Mesendoderm (in vitro differentiated cells): Measurements from ENCODE around the gene EFCAB11.

ENCODE experiments used
- DNase-seq: peaks from one replicate; pipeline ENCODE4 v3.0.0; 2013
- H2AK5ac ChIP-seq: 2 replicates; pipeline ENCODE4 v1.6.1; 2013; ENCODE audit warnings: low read length, inconsistent platforms
- H2BK120ac ChIP-seq: 2 replicates; pipeline ENCODE4 v1.6.1; 2013; ENCODE audit warnings: low read depth, mild to moderate bottlenecking, low read length, moderate library complexity, mixed read lengths
- H2BK15ac ChIP-seq: replicated peaks from 2 replicates; pipeline ENCODE4 v1.6.1; 2013; ENCODE audit warnings: low read depth, mild to moderate bottlenecking, moderate library complexity
- H2BK5ac ChIP-seq: 2 replicates; pipeline ENCODE4 v1.6.1; 2013; ENCODE audit warnings: low read length, inconsistent platforms
- H3K18ac ChIP-seq: 2 replicates; pipeline ENCODE4 v1.6.1; 2013; ENCODE audit warnings: mild to moderate bottlenecking, low read length, mixed read lengths
- H3K23ac ChIP-seq: one replicate; pipeline ENCODE4 v1.6.1; 2013; ENCODE audit warnings: low read length
- H3K27ac ChIP-seq: 2 replicates; pipeline ENCODE4 v1.5.1; 2013; ENCODE audit warnings: low read depth, mild to moderate bottlenecking, inconsistent platforms, low read length, moderate library complexity
- H3K27me3 ChIP-seq: 2 replicates; pipeline ENCODE4 v1.6.1; 2013; ENCODE audit warnings: low read length, control low read depth, mild to moderate bottlenecking, inconsistent platforms; ENCODE audit not compliant: insufficient read depth, poor library complexity
- H3K36me3 ChIP-seq: 2 replicates; pipeline ENCODE4 v1.6.1; 2013; ENCODE audit warnings: low read length, inconsistent platforms; ENCODE audit not compliant: control insufficient read depth, insufficient read depth
- H3K4ac ChIP-seq: one replicate; pipeline ENCODE4 v1.6.1; 2013; ENCODE audit warnings: low read depth, mild to moderate bottlenecking, low read length, moderate library complexity
- H3K4me1 ChIP-seq: 2 replicates; pipeline ENCODE4 v1.6.1; 2013; ENCODE audit warnings: low read depth, low read length, inconsistent platforms; ENCODE audit not compliant: control insufficient read depth
- H3K4me2 ChIP-seq: 2 replicates; pipeline ENCODE4 v1.6.1; 2013; ENCODE audit warnings: low read length
- H3K4me3 ChIP-seq: 2 replicates; pipeline ENCODE4 v1.5.1; 2013; ENCODE audit warnings: mild to moderate bottlenecking, low read length
- H3K56ac ChIP-seq: one replicate; pipeline ENCODE4 v1.6.1; 2013; ENCODE audit warnings: low read length
- H3K79me1 ChIP-seq: 2 replicates; pipeline ENCODE4 v1.6.1; 2013; ENCODE audit warnings: low read length, inconsistent platforms
- H3K79me2 ChIP-seq: 2 replicates; pipeline ENCODE4 v1.6.1; 2013; ENCODE audit warnings: mild to moderate bottlenecking, low read length; ENCODE audit not compliant: control insufficient read depth, insufficient read depth
- H3K9ac ChIP-seq: 2 replicates; pipeline ENCODE4 v1.6.1; 2013; ENCODE audit warnings: low read length, inconsistent platforms
- H4K5ac ChIP-seq: one replicate; pipeline ENCODE4 v1.6.1; 2013; ENCODE audit warnings: low read length
- H4K8ac ChIP-seq: one replicate; pipeline ENCODE4 v1.6.1; 2013; ENCODE audit warnings: low read depth, mild to moderate bottlenecking, control low read depth, low read length, moderate library complexity
- WGBS: extraction: QIAGEN DNeasy Blood & Tissue Kit; methylation state at CpG from one replicate; pipeline ENCODE4 v1.1.7; 2013; ENCODE audit warnings: low lambda C conversion rate, missing lambda C conversion rate; ENCODE audit not compliant: insufficient coverage; ENCODE audit errors: extremely low coverage; 5-methylcytosine and 5-hydroxymethylcytosine counted together

The EFCAB11 gene

GRCh38 chr14:89833661-89834060 lies 120.9 kb downstream of the EFCAB11 start:
- Histone ChIP-seq H3K23ac (no peak overlapping the region), H3K9ac (no peak overlapping the region), H4K8ac (no peak overlapping the region), H4K5ac (no peak overlapping the region), H3K79me1 (no peaks in the 10 kb centered on the region), H2BK15ac (no peak overlapping the region), H3K79me2 (no peaks in the 10 kb centered on the region), H3K4me1 (peaks cover 5% of the 10 kb centered on the region), H3K4ac (no peak overlapping the region), H3K36me3 (no peaks in the 10 kb centered on the region), H3K4me2 (no peak overlapping the region), H3K56ac (no peak overlapping the region), H2AK5ac (no peak overlapping the region), H3K27me3 (no peaks in the 10 kb centered on the region), H3K27ac (no peak overlapping the region), H2BK5ac (no peak overlapping the region), H2BK120ac (no peak overlapping the region), H3K18ac (no peak overlapping the region), H3K4me3 (no peak overlapping the region)
- no peak for DNase-seq

- no peak overlapping the region for H2BK15ac ChIP-seq
Measured at GRCh38 chr14:89833120-89833532, 121.4 kb downstream of the EFCAB11 start.

GRCh38 chr14:89828471-89829165 lies 125.9 kb downstream of the EFCAB11 start:
- no peak overlapping the region for H3K4ac ChIP-seq
- H2BK5ac ChIP-seq, result no peak overlapping the region
- DNase-seq, result no peak
- H3K27ac ChIP-seq, result no peak overlapping the region
- no peak overlapping the region for H3K9ac ChIP-seq
- H3K23ac ChIP-seq, result no peak overlapping the region
- no peak overlapping the region for H4K8ac ChIP-seq
- no peak overlapping the region for H2AK5ac ChIP-seq
- no peaks in the 10 kb centered on the region for H3K79me1 ChIP-seq
- no peaks in the 10 kb centered on the region for H3K27me3 ChIP-seq
- no peak overlapping the region for H3K4me2 ChIP-seq
- no peak overlapping the region for H3K56ac ChIP-seq
- no peaks in the 10 kb centered on the region for H3K36me3 ChIP-seq
- H2BK15ac ChIP-seq, result no peak overlapping the region
- H3K79me2 ChIP-seq, result no peaks in the 10 kb centered on the region
- no peak overlapping the region for H4K5ac ChIP-seq
- no peak overlapping the region for H3K4me3 ChIP-seq
- no peaks in the 10 kb centered on the region for H3K4me1 ChIP-seq
- H2BK120ac ChIP-seq, result no peak overlapping the region
- H3K18ac ChIP-seq, result no peak overlapping the region
- WGBS, result no CpG with 5 or more reads among the region's 5 CpGs

More at GRCh38 chr14:89833120-89833532, 121.4 kb downstream of the EFCAB11 start:
- Histone ChIP-seq H3K4me1 (peaks cover 5% of the 10 kb centered on the region), H2BK5ac (no peak overlapping the region), H3K4ac (no peak overlapping the region), H3K79me2 (no peaks in the 10 kb centered on the region), H3K9ac (no peak overlapping the region), H3K56ac (no peak overlapping the region), H2AK5ac (no peak overlapping the region), H3K27me3 (no peaks in the 10 kb centered on the region), H2BK120ac (no peak overlapping the region), H4K8ac (no peak overlapping the region), H4K5ac (no peak overlapping the region), H3K79me1 (no peaks in the 10 kb centered on the region), H3K27ac (no peak overlapping the region), H3K4me3 (no peak overlapping the region), H3K18ac (no peak overlapping the region), H3K23ac (no peak overlapping the region), H3K4me2 (no peak overlapping the region), H3K36me3 (no peaks in the 10 kb centered on the region)
- DNase-seq, result no peak
- no CpG with 5 or more reads among the region's 3 CpGs for WGBS

- H3K4me3 ChIP-seq, result no peak overlapping the region
- no peak overlapping the region for H3K9ac ChIP-seq
- no peak overlapping the region for H2AK5ac ChIP-seq
- no peak overlapping the region for H2BK15ac ChIP-seq
- no peak overlapping the region for H2BK5ac ChIP-seq
- no peak overlapping the region for H4K5ac ChIP-seq
- H3K79me2 ChIP-seq, result no peaks in the 10 kb centered on the region
- H3K36me3 ChIP-seq, result no peaks in the 10 kb centered on the region
- H3K4me1 ChIP-seq, result no peaks in the 10 kb centered on the region
- H3K27ac ChIP-seq, result no peak overlapping the region
- no peak overlapping the region for H3K4ac ChIP-seq
- no peak for DNase-seq
- no peaks in the 10 kb centered on the region for H3K79me1 ChIP-seq
- H3K4me2 ChIP-seq, result no peak overlapping the region
- H3K18ac ChIP-seq, result no peak overlapping the region
- H3K56ac ChIP-seq, result no peak overlapping the region
- no peaks in the 10 kb centered on the region for H3K27me3 ChIP-seq
- WGBS, result no CpG with 5 or more reads among the region's 7 CpGs
- no peak overlapping the region for H4K8ac ChIP-seq
- H3K23ac ChIP-seq, result no peak overlapping the region
- no peak overlapping the region for H2BK120ac ChIP-seq
Measured at GRCh38 chr14:89827265-89827664, 127.3 kb downstream of the EFCAB11 start.

DNA sequence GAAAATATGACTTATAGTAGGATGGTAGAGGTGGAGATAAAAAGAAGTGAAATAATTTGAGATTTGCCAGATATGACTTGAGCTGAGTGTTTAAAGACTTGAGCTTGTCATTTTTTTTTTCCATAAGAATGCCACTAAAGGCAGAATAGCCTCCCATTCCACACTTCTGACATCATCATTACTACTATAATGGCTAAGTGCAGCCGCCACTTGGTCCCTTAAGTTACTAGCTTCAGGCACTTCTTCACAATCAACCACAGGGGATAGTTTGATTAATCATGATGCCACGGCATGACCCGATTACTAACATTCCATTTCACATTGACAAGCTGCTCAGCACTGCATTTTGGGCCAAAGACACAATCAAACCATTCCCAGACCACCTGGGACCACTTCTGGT lies 127.9 kb downstream of the EFCAB11 start:
- H2BK5ac ChIP-seq, result no peak overlapping the region
- no peak overlapping the region for H2AK5ac ChIP-seq
- no peak overlapping the region for H3K56ac ChIP-seq
- H3K27ac ChIP-seq, result no peak overlapping the region
- no peaks in the 10 kb centered on the region for H3K36me3 ChIP-seq
- H2BK15ac ChIP-seq, result no peak overlapping the region
- no peak overlapping the region for H2BK120ac ChIP-seq
- no peak overlapping the region for H3K18ac ChIP-seq
- peak; percentile 64 for DNase-seq
- no CpG with 5 or more reads among the region's 3 CpGs for WGBS
- H3K79me1 ChIP-seq, result no peaks in the 10 kb centered on the region
- no peak overlapping the region for H3K4ac ChIP-seq
- no peaks in the 10 kb centered on the region for H3K79me2 ChIP-seq
- H3K4me3 ChIP-seq, result no peak overlapping the region
- no peak overlapping the region for H3K9ac ChIP-seq
- H3K4me2 ChIP-seq, result no peak overlapping the region
- no peak overlapping the region for H4K8ac ChIP-seq
- H3K23ac ChIP-seq, result no peak overlapping the region
- no peak overlapping the region for H4K5ac ChIP-seq
- H3K27me3 ChIP-seq, result no peaks in the 10 kb centered on the region
- no peaks in the 10 kb centered on the region for H3K4me1 ChIP-seq

- Histone ChIP-seq H3K36me3 (no peaks in the 10 kb centered on the region), H3K4me2 (no peak overlapping the region), H4K5ac (no peak overlapping the region), H3K56ac (no peak overlapping the region), H3K4me1 (no peaks in the 10 kb centered on the region), H3K79me2 (no peaks in the 10 kb centered on the region), H3K9ac (no peak overlapping the region), H3K27ac (no peak overlapping the region), H2BK5ac (no peak overlapping the region), H3K18ac (no peak overlapping the region), H2AK5ac (no peak overlapping the region), H3K79me1 (no peaks in the 10 kb centered on the region), H3K23ac (no peak overlapping the region), H2BK120ac (no peak overlapping the region), H3K4ac (no peak overlapping the region), H3K4me3 (no peak overlapping the region), H2BK15ac (no peak overlapping the region), H4K8ac (no peak overlapping the region), H3K27me3 (no peaks in the 10 kb centered on the region)
- no peak for DNase-seq
- no CpG with 5 or more reads among the region's 2 CpGs for WGBS
Measured at GRCh38 chr14:89823743-89824142, 130.8 kb downstream of the EFCAB11 start.
